ENCODE data around the gene CHP1.

DNA sequence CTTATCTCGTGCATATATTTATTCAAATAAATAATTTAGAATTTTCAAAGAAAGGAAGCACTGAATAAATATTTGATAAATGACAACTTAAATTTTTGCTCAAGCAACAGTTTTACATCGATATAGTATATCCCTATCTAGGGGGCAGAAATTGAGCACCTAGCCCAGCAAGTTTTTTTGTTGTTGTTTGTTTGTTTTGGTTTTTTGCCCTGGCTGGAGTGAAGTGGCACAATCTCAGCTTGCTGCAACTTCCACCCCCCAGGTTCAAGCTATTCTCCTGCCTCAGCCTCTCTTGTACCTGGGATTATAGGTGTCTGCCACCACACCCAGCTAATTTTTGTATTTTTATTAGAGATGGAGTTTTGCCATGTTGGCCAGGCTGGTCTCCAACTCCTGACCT lies 58.9 kb downstream of the CHP1 start:
- TF ChIP-seq EZH2phosphoT487 (IDR thresholded peaks at IDR 0.05; ENCODE audit: borderline replicate concordance, low read depth, low read length) (no peak), CTCF (conservative IDR thresholded peaks at IDR 0.05; ENCODE audit: low read length) (no peak)

Measured in OCI-LY7 (cell line).